Gastrocnemius medialis (tissue), 4 donors: ENCODE data around the gene TTC28.

Experiments
- CTCF ChIP-seq, 5 experiments: fragments of 450-650 bp in 3 of 5; fragments of 200-600 bp in 2 of 5; sonication (generic) in 2 of 5; IDR thresholded peaks in 4 of 5; conservative IDR thresholded peaks in 1 of 5; 1 replicate in 4 of 5; 2 replicates in 1 of 5; pipeline ENCODE4 v1.5.1; 2016 to 2019; ENCODE audit warnings: antibody characterized with exemption in 5 of 5, mild to moderate bottlenecking in 3 of 5, moderate library complexity in 3 of 5
- POLR2A ChIP-seq, 2 donors: fragments of 450-650 bp; IDR thresholded peaks; one replicate each; pipeline ENCODE4 v1.6.1; 2017; ENCODE audit warnings: antibody characterized with exemption in 2 of 2, mild to moderate bottlenecking in 2 of 2, moderate library complexity in 2 of 2

GRCh38 chr22:27984723-27985122 lies 694.9 kb downstream of the TTC28 start:
- no peak for TF ChIP-seq CTCF (IDR thresholded peaks at IDR 0.05 in 4 of 5, conservative IDR thresholded peaks at IDR 0.05 in 1 of 5)
- TF ChIP-seq POLR2A (IDR thresholded peaks at IDR 0.05) = no peak
